Kidney capillary endothelial cell (primary cell): ENCODE data around the gene GATAD2B.
"Not testable (repeated sequence)": the region's sequence is repeated elsewhere in the genome, so short reads cannot be mapped to it uniquely, and the experiment has no call there.

Experiments
- DNase-seq: peaks from one replicate; pipeline ENCODE4 v3.0.0-alpha.2; 2018; ENCODE audit warnings: low spot score

GATAD2B gene

GRCh38 chr1:153929981-153930948 lies 7.5 kb upstream of the GATAD2B start:
- no peak for DNase-seq

- no peak for DNase-seq
These were observed 6.7 kb upstream of the GATAD2B start for GRCh38 chr1:153929426-153929825.

- DNase-seq = peak; percentile 52
These were observed 6.1 kb upstream of the GATAD2B start for GRCh38 chr1:153928791-153929341.

GRCh38 chr1:153928245-153928644 lies 5.5 kb upstream of the GATAD2B start:
- DNase-seq = no peak

- no peak for DNase-seq
These were observed 3.6 kb upstream of the GATAD2B start for GRCh38 chr1:153926405-153926804.

- peak; percentile 26 for DNase-seq
These were observed 448 bp downstream of the GATAD2B start for GRCh38 chr1:153922076-153922971.

GRCh38 chr1:153921803-153922075 lies 1.0 kb downstream of the GATAD2B start:
- no peak for DNase-seq

GRCh38 chr1:153921080-153921802 lies 1.5 kb downstream of the GATAD2B start:
- DNase-seq = no peak

GRCh38 chr1:153919876-153920852 lies 2.6 kb downstream of the GATAD2B start:
- no peak for DNase-seq

- no peak for DNase-seq
These were observed 6.5 kb downstream of the GATAD2B start for GRCh38 chr1:153916297-153916696.

- DNase-seq = no peak
These were observed 10.4 kb downstream of the GATAD2B start for GRCh38 chr1:153912349-153912748.

GRCh38 chr1:153910560-153910959 lies 12.2 kb downstream of the GATAD2B start:
- DNase-seq = not testable (repeated sequence)

- no peak for DNase-seq
These were observed 14.7 kb downstream of the GATAD2B start for GRCh38 chr1:153908071-153908470.

- DNase-seq = no peak
These were observed 15.6 kb downstream of the GATAD2B start for GRCh38 chr1:153907134-153907533.

GRCh38 chr1:153906396-153906795 lies 16.4 kb downstream of the GATAD2B start:
- DNase-seq = no peak

- DNase-seq = not testable (repeated sequence)
These were observed 16.9 kb downstream of the GATAD2B start for GRCh38 chr1:153905908-153906307.

GRCh38 chr1:153903841-153904455 lies 18.8 kb downstream of the GATAD2B start:
- no peak for DNase-seq

- DNase-seq = no peak
These were observed 23.3 kb downstream of the GATAD2B start for GRCh38 chr1:153899509-153899908.

- DNase-seq = not testable (repeated sequence)
These were observed 26.9 kb downstream of the GATAD2B start for GRCh38 chr1:153895866-153896265.

GRCh38 chr1:153891042-153891441 lies 31.7 kb downstream of the GATAD2B start:
- DNase-seq = not testable (repeated sequence)
